Left renal cortex interstitium (tissue), 4 donors: ENCODE measurements around the gene FNIP2. TPM values are rescaled to one million over a fixed set of nuclear protein-coding genes. Genes with fewer than 3 reads are reported as not detected.
A peak's percentile ranks its signal among the peaks of the same experiment; 100 is the strongest.

Experiments used
- DNase-seq, 4 donors: peaks; one replicate each; pipeline ENCODE4 v3.0.0-alpha.2; 2013; ENCODE audit warnings: low read depth in 4 of 4, low spot score in 2 of 4, missing footprints in 1 of 4
- polyA plus RNA-seq, 4 donors: library from polyadenylated mRNA; unstranded; fragments of 120-200 nt; gene quantifications; one replicate each; pipeline ENCODE4 v1.2.1, GENCODE V29; 2013; ENCODE audit not compliant: insufficient read length in 4 of 4

FNIP2 gene
- polyA plus RNA-seq, 4 donors, result 43.9 to 49.2 (median 46.0) TPM

- no peak for DNase-seq
These were observed 60.4 kb downstream of the FNIP2 start for GRCh38 chr4:158829254-158829653.

GRCh38 chr4:158833602-158834001 lies 64.8 kb downstream of the FNIP2 start:
- DNase-seq, result no peak

- DNase-seq, result no peak
These were observed 66.6 kb downstream of the FNIP2 start for GRCh38 chr4:158835226-158836001.

GRCh38 chr4:158836002-158836369 lies 67.2 kb downstream of the FNIP2 start:
- DNase-seq, result no peak

GRCh38 chr4:158836828-158837449 lies 68.1 kb downstream of the FNIP2 start:
- DNase-seq, result no peak

GRCh38 chr4:158837527-158838141 lies 68.8 kb downstream of the FNIP2 start:
- no peak for DNase-seq

- no peak for DNase-seq
These were observed 71.3 kb downstream of the FNIP2 start for GRCh38 chr4:158840131-158840530.

GRCh38 chr4:158841540-158841939 lies 72.7 kb downstream of the FNIP2 start:
- DNase-seq, result no peak

- no peak for DNase-seq
These were observed 76.7 kb downstream of the FNIP2 start for GRCh38 chr4:158845311-158846041.

- DNase-seq, result no peak
These were observed 78.7 kb downstream of the FNIP2 start for GRCh38 chr4:158847535-158847934.

- no peak for DNase-seq
These were observed 80.9 kb downstream of the FNIP2 start for GRCh38 chr4:158849681-158850080.

- DNase-seq, result no peak
These were observed 81.5 kb downstream of the FNIP2 start for GRCh38 chr4:158850371-158850770.

- DNase-seq, result peak in 1 of 4 donors; percentile 21
These were observed 82.2 kb downstream of the FNIP2 start for GRCh38 chr4:158850800-158851644.

- no peak for DNase-seq
These were observed 85.4 kb downstream of the FNIP2 start for GRCh38 chr4:158854236-158854635.

GRCh38 chr4:158856852-158857251 lies 88.0 kb downstream of the FNIP2 start:
- DNase-seq, result no peak

- DNase-seq, result no peak
These were observed 89.1 kb downstream of the FNIP2 start for GRCh38 chr4:158857951-158858350.

- DNase-seq, result no peak
These were observed 89.8 kb downstream of the FNIP2 start for GRCh38 chr4:158858410-158859199.

- no peak for DNase-seq
These were observed 90.8 kb downstream of the FNIP2 start for GRCh38 chr4:158859661-158860060.

- DNase-seq, result no peak
These were observed 92.0 kb downstream of the FNIP2 start for GRCh38 chr4:158860856-158861255.
